NT2/D1 (cell line): Measurements from ENCODE around the gene GPHN.

Experiments used
- YY1 ChIP-seq: IDR thresholded peaks from 2 replicates; pipeline ENCODE4 v1.6.1; 2011; ENCODE audit not compliant: insufficient read length, insufficient read depth
- ZNF274 ChIP-seq: IDR thresholded peaks from 2 replicates; pipeline ENCODE4 v1.6.1; 2011; ENCODE audit warnings: mild to moderate bottlenecking, low read depth, low read length

DNA sequence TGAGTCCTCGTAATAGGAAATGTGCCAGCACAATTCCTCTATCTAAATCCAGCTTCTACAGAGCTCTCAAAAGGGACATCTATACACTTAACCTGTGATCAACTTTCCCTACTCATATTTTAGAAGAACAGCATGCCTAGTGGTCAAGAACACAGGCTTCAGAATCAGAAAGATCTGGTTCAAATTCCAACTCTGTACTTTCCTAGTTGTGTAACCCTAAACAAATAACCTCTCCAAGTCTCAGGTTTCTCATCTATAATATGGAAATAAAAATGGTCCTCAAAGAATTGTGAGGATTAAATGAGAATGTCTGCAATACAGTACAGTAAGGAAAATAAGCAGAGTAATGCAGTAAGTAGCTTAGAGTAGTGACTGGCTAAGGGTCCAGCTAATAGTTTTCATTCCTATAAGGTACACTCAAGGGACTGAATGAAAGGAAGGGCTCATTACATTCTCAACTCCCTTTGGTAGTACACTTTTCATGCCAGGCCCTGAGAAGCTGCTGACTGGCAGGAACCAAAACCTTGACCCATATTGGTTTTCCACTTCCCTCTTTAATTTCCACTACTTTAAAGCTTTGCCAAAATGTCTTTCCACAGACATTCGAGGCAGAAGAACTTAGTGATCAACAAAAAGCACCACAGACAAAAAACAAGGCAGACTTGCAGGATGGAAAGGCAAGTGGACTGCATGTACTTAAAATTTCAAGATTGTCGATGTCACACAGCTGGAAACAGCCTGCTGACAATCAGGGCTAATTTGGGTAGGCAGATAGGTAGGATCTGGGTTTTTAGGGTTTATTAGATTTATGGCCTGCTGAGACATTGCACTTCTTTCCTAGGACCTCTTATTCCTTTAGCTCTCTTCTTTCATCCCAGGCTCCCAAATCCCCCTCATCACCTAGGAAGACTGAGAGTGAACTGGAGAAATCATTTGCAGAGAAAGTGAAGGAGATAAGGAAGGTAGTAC is 17.5 kb upstream of the GPHN start:
- TF ChIP-seq YY1 = no peak
- no peak for TF ChIP-seq ZNF274
